ENCODE results near the gene LZTS3. TPM values are rescaled to one million over a fixed set of nuclear protein-coding genes. Genes with fewer than 3 reads are reported as not detected.
A peak's percentile ranks its signal among the peaks of the same experiment; 100 is the strongest.

LZTS3 gene
- total and polyA plus RNA-seq, 2 of the 13 experiments (the other 11 are each of a cell fraction or from before 2014, with no cell fraction given) = 10.1 to 31.3 TPM

DNA sequence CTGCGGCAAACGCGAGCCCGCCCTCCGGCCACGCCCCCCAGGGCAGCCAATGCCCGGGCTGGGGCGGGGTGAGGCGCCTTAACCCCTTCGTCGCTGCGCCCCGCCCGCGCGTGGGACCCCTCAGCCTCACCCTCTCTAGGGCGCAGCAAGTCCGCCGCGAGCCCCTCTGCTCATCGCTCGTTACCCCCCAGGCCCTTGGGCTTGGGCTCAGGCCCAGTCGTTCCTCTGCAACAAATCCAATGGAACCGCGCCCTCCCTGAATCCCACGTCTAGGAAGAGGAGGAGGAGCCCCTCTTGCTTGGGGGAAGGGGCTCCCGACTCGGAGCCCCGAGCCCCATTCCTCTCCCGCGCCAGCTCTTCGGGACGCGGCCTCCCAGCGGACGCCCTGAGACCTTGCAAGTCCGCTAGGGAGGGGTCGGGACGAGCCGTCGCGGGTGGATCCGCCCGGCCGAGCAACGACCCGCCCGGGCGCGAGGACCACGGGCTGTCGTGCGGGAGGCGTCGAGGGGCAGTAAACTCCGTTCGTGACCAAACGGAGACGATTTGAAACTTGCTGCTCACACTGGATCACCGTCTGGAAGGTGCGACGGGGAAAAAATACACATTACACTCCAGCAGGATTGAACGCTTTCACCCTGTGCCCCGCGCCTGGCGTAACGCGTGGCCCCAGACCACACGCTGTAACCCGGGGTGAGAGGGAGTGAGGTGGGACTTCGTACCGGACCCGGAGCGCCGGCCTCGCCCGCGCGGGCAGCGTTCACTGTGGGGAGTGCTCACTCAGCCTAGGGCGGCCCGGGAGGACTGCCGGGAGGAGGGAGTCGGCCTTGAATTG is 477 bp upstream of the LZTS3 start (continued):
- TF ChIP-seq ZNF263 (CRISPR knock-in tag; IDR thresholded peaks at IDR 0.05) (peak; percentile 100), STAG1 (CRISPR knock-in tag; IDR thresholded peaks at IDR 0.05) (no peak; the same call in none of the 2 replicates), HIVEP1 (CRISPR knock-in tag; IDR thresholded peaks at IDR 0.05) (peak; percentile 87; the same call in 1 of the 2 replicates), HMG20B (CRISPR knock-in tag; conservative IDR thresholded peaks at IDR 0.05) (no peak; the same call in none of the 2 replicates), CHD4 (IDR thresholded peaks at IDR 0.05; ENCODE audit: borderline replicate concordance, low read length) (peak; percentile 93; the same call in 1 of the 2 replicates), CBFB (CRISPR knock-in tag; IDR thresholded peaks at IDR 0.05) (peak; percentile 77), ZNF550 (CRISPR knock-in tag; IDR thresholded peaks at IDR 0.05; ENCODE audit: borderline replicate concordance) (peak; percentile 87; the same call in 1 of the 2 replicates), ZNF510 (CRISPR knock-in tag; IDR thresholded peaks at IDR 0.05; ENCODE audit: low read depth) (no peak; the same call in none of the 2 replicates), ZNF230 (CRISPR knock-in tag; IDR thresholded peaks at IDR 0.05) (peak; percentile 94), NFE2L1 (CRISPR knock-in tag; IDR thresholded peaks at IDR 0.05; ENCODE audit: borderline replicate concordance) (peak; percentile 91), ZNF644 (CRISPR knock-in tag; IDR thresholded peaks at IDR 0.05; ENCODE audit: low read depth) (no peak), FOXP1 (IDR thresholded peaks at IDR 0.05) (no peak), FOXP1 (CRISPR knock-in tag; IDR thresholded peaks at IDR 0.05) (0 out of 2 replicates have a peak, but pooled peaks have one; percentile 37), ZNF816 (CRISPR knock-in tag; IDR thresholded peaks at IDR 0.05; ENCODE audit: borderline replicate concordance) (no peak)
- TF ChIP-seq, protein P1, sequence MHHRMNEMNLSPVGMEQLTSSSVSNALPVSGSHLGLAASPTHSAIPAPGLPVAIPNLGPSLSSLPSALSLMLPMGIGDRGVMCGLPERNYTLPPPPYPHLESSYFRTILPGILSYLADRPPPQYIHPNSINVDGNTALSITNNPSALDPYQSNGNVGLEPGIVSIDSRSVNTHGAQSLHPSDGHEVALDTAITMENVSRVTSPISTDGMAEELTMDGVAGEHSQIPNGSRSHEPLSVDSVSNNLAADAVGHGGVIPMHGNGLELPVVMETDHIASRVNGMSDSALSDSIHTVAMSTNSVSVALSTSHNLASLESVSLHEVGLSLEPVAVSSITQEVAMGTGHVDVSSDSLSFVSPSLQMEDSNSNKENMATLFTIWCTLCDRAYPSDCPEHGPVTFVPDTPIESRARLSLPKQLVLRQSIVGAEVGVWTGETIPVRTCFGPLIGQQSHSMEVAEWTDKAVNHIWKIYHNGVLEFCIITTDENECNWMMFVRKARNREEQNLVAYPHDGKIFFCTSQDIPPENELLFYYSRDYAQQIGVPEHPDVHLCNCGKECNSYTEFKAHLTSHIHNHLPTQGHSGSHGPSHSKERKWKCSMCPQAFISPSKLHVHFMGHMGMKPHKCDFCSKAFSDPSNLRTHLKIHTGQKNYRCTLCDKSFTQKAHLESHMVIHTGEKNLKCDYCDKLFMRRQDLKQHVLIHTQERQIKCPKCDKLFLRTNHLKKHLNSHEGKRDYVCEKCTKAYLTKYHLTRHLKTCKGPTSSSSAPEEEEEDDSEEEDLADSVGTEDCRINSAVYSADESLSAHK (CRISPR knock-in tag; IDR thresholded peaks at IDR 0.05; ENCODE audit: borderline replicate concordance) = no peak
- TF ChIP-seq, protein P2, sequence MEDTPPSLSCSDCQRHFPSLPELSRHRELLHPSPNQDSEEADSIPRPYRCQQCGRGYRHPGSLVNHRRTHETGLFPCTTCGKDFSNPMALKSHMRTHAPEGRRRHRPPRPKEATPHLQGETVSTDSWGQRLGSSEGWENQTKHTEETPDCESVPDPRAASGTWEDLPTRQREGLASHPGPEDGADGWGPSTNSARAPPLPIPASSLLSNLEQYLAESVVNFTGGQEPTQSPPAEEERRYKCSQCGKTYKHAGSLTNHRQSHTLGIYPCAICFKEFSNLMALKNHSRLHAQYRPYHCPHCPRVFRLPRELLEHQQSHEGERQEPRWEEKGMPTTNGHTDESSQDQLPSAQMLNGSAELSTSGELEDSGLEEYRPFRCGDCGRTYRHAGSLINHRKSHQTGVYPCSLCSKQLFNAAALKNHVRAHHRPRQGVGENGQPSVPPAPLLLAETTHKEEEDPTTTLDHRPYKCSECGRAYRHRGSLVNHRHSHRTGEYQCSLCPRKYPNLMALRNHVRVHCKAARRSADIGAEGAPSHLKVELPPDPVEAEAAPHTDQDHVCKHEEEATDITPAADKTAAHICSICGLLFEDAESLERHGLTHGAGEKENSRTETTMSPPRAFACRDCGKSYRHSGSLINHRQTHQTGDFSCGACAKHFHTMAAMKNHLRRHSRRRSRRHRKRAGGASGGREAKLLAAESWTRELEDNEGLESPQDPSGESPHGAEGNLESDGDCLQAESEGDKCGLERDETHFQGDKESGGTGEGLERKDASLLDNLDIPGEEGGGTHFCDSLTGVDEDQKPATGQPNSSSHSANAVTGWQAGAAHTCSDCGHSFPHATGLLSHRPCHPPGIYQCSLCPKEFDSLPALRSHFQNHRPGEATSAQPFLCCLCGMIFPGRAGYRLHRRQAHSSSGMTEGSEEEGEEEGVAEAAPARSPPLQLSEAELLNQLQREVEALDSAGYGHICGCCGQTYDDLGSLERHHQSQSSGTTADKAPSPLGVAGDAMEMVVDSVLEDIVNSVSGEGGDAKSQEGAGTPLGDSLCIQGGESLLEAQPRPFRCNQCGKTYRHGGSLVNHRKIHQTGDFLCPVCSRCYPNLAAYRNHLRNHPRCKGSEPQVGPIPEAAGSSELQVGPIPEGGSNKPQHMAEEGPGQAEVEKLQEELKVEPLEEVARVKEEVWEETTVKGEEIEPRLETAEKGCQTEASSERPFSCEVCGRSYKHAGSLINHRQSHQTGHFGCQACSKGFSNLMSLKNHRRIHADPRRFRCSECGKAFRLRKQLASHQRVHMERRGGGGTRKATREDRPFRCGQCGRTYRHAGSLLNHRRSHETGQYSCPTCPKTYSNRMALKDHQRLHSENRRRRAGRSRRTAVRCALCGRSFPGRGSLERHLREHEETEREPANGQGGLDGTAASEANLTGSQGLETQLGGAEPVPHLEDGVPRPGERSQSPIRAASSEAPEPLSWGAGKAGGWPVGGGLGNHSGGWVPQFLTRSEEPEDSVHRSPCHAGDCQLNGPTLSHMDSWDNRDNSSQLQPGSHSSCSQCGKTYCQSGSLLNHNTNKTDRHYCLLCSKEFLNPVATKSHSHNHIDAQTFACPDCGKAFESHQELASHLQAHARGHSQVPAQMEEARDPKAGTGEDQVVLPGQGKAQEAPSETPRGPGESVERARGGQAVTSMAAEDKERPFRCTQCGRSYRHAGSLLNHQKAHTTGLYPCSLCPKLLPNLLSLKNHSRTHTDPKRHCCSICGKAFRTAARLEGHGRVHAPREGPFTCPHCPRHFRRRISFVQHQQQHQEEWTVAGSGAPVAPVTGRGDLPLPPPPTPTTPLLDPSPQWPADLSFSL (CRISPR knock-in tag; IDR thresholded peaks at IDR 0.05) = peak; percentile 85
- TF ChIP-seq, protein P3, sequence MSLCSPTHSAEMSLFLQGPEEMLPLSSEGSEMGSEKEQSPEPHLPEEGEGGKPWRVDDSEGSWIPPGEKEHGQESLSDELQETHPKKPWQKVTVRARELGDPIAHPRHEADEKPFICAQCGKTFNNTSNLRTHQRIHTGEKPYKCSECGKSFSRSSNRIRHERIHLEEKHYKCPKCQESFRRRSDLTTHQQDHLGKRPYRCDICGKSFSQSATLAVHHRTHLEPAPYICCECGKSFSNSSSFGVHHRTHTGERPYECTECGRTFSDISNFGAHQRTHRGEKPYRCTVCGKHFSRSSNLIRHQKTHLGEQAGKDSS (CRISPR knock-in tag; IDR thresholded peaks at IDR 0.05; ENCODE audit: borderline replicate concordance, low read depth) = peak; percentile 74; the same call in 1 of the 2 replicates
